Testis (tissue), 3 donors: Measurements from ENCODE around the gene PRF1. TPM values are rescaled to one million over a fixed set of nuclear protein-coding genes. Genes with fewer than 3 reads are reported as not detected.
"Not testable (repeated sequence)": the region's sequence is repeated elsewhere in the genome, so short reads cannot be mapped to it uniquely, and the experiment has no call there.

Experiments
- DNase-seq: peaks from one replicate; pipeline ENCODE4 v3.0.0-alpha.2; 2019
- H3K27ac ChIP-seq, 2 donors: fragments of 200-600 bp; sonication (generic); one replicate each; pipeline ENCODE4 v1.5.1; 2019
- H3K27me3 ChIP-seq: fragments of 200-600 bp; sonication (generic); one replicate; pipeline ENCODE4 v1.5.1; 2019
- H3K36me3 ChIP-seq: fragments of 200-600 bp; sonication (generic); one replicate; pipeline ENCODE4 v1.5.1; 2017; ENCODE audit warnings: low read depth; ENCODE audit errors: missing control alignments
- H3K4me1 ChIP-seq: fragments of 200-600 bp; sonication (generic); one replicate; pipeline ENCODE4 v1.5.1; 2019
- H3K4me3 ChIP-seq, 2 donors: fragments of 200-600 bp; sonication (generic); one replicate each; pipeline ENCODE4 v1.5.1; 2017 to 2019
- H3K9me3 ChIP-seq: fragments of 200-600 bp; sonication (generic); one replicate; pipeline ENCODE4 v1.5.1; 2017
- CTCF ChIP-seq, 3 experiments: fragments of 450-650 bp in 2 of 3; fragments of 200-600 bp in 1 of 3; sonication (generic) in 1 of 3; IDR thresholded peaks; one replicate each; pipeline ENCODE4 v1.5.1; 2016 to 2019; ENCODE audit warnings: antibody characterized with exemption in 3 of 3, mild to moderate bottlenecking in 2 of 3, moderate library complexity in 1 of 3
- POLR2A ChIP-seq: fragments of 450-650 bp; IDR thresholded peaks from one replicate; pipeline ENCODE4 v1.6.1; 2017; ENCODE audit warnings: antibody characterized with exemption, mild to moderate bottlenecking, moderate library complexity
- WGBS, 2 donors: methylation state at CpG; one replicate each; pipeline ENCODE4 v1.1.5; 2018; 5-methylcytosine and 5-hydroxymethylcytosine counted together
- intact Hi-C: fragments of 100-400 bp; cut with DNase I; formaldehyde crosslinking; loops from one replicate; pipeline ENCODE4 v1.15.1; 2023; ENCODE audit warnings: low total_unique reads
- polyA plus RNA-seq: library from polyadenylated mRNA; stranded (reverse); fragments of 350-450 nt; fragmentation: Illumina TruSeq; extraction: RNeasy Lipid Tissue Mini Kit (QIAGEN cat#74804); gene quantifications from one replicate; pipeline ENCODE4 v1.2.3, GENCODE V29; 2014; ENCODE audit warnings: low read depth, low replicate concordance; ENCODE audit not compliant: insufficient read depth
- total RNA-seq, 2 donors: library from RNA; depleted of rRNA; stranded (reverse); fragments of >200 nt; gene quantifications; one replicate each; pipeline ENCODE4 v1.2.3, GENCODE V29; 2016

PRF1 gene
- total and polyA plus RNA-seq, 3 donors from 2014 or later, result 0.55 to 2.2 (median 1.8) TPM

DNA sequence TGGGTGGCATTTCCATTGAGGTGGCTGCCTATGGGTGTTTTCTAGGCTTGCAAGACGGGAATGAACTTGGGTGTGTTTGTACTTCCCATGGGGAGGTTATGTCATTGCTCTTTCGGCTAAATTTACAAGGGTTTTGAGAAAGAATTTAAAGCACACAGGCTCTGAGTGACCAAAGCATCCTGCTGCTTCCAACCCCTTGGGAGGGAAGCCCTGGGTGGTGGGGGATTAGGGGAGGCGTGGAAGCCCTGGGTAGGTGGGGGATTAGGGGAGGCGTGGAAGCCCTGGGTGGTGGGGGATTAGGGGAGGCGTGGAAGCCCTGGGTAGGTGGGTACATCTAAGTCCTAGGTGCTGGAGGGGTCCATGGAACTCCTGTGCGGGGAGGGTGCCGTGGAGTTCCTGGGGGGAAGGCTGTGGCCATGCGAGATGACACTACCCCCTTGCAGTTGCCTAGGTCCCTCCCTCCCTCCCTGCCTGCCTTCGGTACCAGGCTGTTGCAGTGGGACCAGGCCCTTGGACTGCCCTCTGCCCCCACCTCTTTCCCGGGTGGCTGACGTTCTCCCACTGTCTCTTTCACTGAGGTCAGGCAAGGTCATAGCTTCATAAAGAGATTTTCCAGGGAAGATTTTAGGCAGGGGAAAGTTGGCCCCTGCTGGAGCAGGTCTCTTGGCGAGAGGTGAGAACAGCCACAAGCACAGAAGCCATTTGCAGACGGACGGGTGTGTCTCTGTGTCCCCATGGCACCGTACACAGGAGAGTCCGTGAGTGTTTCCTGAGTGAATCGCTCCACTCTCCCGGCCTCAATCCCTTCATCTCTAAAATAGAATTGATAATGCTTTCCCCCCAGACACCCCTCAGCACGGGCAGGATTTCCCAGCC, 19.5 kb downstream of the PRF1 start:
- no peak for DNase-seq
- intact Hi-C loops, result no loop called here
- no peaks in the 10 kb centered on the region for H3K36me3 ChIP-seq
- H3K27me3 ChIP-seq, result no peaks in the 10 kb centered on the region
- WGBS, 2 donors, result 82 to 83% methylated on average over 12 to 19 of the region's 19 CpGs
- H3K4me3 ChIP-seq, result no peak overlapping the region
- no peak overlapping the region for H3K27ac ChIP-seq
- peaks cover 7% of the 10 kb centered on the region for H3K4me1 ChIP-seq
- no peak for TF ChIP-seq CTCF (IDR thresholded peaks at IDR 0.05)
- TF ChIP-seq POLR2A, result no peak
- H3K9me3 ChIP-seq, result no peaks in the 10 kb centered on the region

DNA sequence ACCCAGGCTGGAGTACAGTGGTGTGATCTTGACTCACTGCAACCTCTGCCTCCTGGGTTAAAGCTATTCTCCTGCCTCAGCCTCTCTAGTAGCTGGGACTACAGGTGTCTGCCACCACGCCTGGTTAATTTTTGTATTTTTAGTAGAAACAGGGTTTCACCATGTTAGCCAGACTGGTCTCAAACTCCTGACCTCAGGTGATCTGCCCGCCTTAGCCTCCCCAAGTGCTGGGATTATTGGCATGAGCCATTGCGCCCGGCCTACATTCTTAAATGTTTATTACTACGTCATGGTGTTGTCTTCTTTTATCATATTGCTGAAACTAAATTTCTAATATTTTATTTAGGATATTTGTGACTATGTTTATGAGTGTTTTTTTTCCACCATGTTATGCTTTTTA, 21.4 kb downstream of the PRF1 start:
- intact Hi-C loops, H3K9me3 ChIP-seq, H3K27me3 ChIP-seq, H3K36me3 ChIP-seq, H3K4me3 ChIP-seq, DNase-seq, H3K27ac ChIP-seq: not testable (repeated sequence)
- peaks cover 12% of the 10 kb centered on the region for H3K4me1 ChIP-seq
- WGBS, 2 donors, result 97 to 99% methylated on average over 5 of the region's 5 CpGs

DNA sequence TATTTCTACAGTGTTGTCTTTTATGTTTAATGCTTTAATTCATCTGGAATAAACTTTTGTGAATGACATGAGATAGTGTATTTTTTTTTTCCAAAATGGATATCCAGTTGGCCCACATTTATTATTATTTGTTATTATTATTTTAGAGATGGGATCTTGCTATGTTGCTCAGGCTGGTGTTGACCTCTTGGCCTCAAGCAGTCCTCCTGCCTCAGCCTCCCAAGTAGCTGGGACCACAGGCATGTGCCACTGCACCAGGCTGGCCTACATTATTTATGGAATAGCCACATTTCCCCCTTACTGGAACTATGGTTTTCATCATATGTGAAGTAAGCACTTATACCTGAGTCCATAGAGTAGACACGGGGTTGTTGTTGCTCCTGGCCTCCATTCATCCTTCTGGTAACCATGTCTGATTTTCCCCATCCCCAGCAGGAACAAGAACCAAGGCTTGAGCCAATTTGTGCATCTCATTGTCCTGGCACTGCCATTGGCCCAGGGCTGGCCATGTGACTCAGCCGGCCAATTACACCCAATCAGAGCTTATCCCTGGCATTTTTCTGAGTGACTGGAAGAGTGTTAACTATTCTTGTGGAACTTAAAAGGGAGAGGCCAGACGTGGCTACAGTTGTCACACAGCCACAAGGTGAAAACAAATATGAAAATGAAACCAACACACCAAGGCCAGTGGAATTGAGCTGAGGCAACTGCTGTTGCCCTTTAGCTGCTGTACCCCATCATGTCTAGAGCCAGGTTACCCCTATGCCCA, 23.1 kb downstream of the PRF1 start:
- Histone ChIP-seq H3K27ac (no peak overlapping the region), H3K4me3 (no peak overlapping the region), H3K9me3 (no peaks in the 10 kb centered on the region), H3K36me3 (no peaks in the 10 kb centered on the region), H3K27me3 (no peaks in the 10 kb centered on the region), H3K4me1 (peaks cover 15% of the 10 kb centered on the region)
- no peak for TF ChIP-seq POLR2A
- no peak for TF ChIP-seq CTCF (IDR thresholded peaks at IDR 0.05)
- DNase-seq, result no peak
- intact Hi-C loops, result no loop called here
- 84 to 91% methylated on average over 3 of the region's 3 CpGs for WGBS, 2 donors

- DNase-seq, result no peak
- Histone ChIP-seq H3K4me3 (no peak overlapping the region), H3K4me1 (peaks cover 21% of the 10 kb centered on the region), H3K36me3 (no peaks in the 10 kb centered on the region), H3K27ac (no peak overlapping the region), H3K27me3 (no peaks in the 10 kb centered on the region), H3K9me3 (no peaks in the 10 kb centered on the region)
- intact Hi-C loops, result no loop called here
- 55 to 72% methylated on average over 7 of the region's 7 CpGs for WGBS, 2 donors
- TF ChIP-seq POLR2A (no peak), CTCF (IDR thresholded peaks at IDR 0.05) (no peak)
These were observed 24.1 kb downstream of the PRF1 start for GRCh38 chr10:70578371-70578947.

- 74 to 92% methylated on average over 2 of the region's 2 CpGs for WGBS, 2 donors
- intact Hi-C loops, result no loop called here
- H3K27ac ChIP-seq, result peak overlapping the region; percentile 31 to 32
These were observed 25.6 kb downstream of the PRF1 start for GRCh38 chr10:70576803-70577517.

More at GRCh38 chr10:70576803-70577517, 25.6 kb downstream of the PRF1 start:
- peaks cover 26% of the 10 kb centered on the region for H3K4me1 ChIP-seq
- TF ChIP-seq CTCF (IDR thresholded peaks at IDR 0.05), result no peak
- TF ChIP-seq POLR2A, result no peak
- H3K36me3 ChIP-seq, result no peaks in the 10 kb centered on the region
- H3K27me3 ChIP-seq, result no peaks in the 10 kb centered on the region
- no peak for DNase-seq
- H3K4me3 ChIP-seq, result no peak overlapping the region
- H3K9me3 ChIP-seq, result no peaks in the 10 kb centered on the region
